H1 (cell line): ENCODE data around the gene MAPKAP1. TPM values are rescaled to one million over a fixed set of nuclear protein-coding genes. Genes with fewer than 3 reads are reported as not detected.

ENCODE experiments used
- CHD1 ChIP-seq: IDR thresholded peaks from 2 replicates; pipeline ENCODE4 v1.6.1; 2012; ENCODE audit warnings: low read depth, low read length, improper control_type of control experiment
- CHD2 ChIP-seq: IDR thresholded peaks from 2 replicates; pipeline ENCODE4 v1.6.1; 2012; ENCODE audit warnings: low read length, improper control_type of control experiment
- CREB1 ChIP-seq: IDR thresholded peaks from 2 replicates; pipeline ENCODE4 v1.6.1; 2012; ENCODE audit warnings: inconsistent platforms
- EZH2 ChIP-seq: fragments of 200-600 bp; sonication (generic); IDR thresholded peaks from 2 replicates; pipeline ENCODE4 v1.7.1; 2012; ENCODE audit warnings: low read depth, mild to moderate bottlenecking, moderate library complexity, low read length, inconsistent platforms; ENCODE audit not compliant: severe bottlenecking
- HDAC2 ChIP-seq, 2 experiments: fragments of 300-600 bp in 1 of 2; sonication (generic) in 1 of 2; IDR thresholded peaks; 2 replicates each; pipeline ENCODE4 v1.6.1; 2011 to 2012; ENCODE audit warnings: low read depth in 2 of 2, low read length in 2 of 2, mild to moderate bottlenecking in 2 of 2, moderate library complexity in 2 of 2, borderline replicate concordance in 1 of 2, inconsistent platforms in 1 of 2
- KDM4A ChIP-seq: IDR thresholded peaks from one replicate; pipeline ENCODE4 v1.7.1; 2012; ENCODE audit warnings: low read depth, mild to moderate bottlenecking, moderate library complexity, low read length, inconsistent platforms; ENCODE audit not compliant: severe bottlenecking
- RBBP5 ChIP-seq: IDR thresholded peaks from 2 replicates; pipeline ENCODE4 v1.7.1; 2012; ENCODE audit warnings: low read depth, mild to moderate bottlenecking, inconsistent platforms, low read length, moderate library complexity, borderline replicate concordance
- SIRT6 ChIP-seq: IDR thresholded peaks from one replicate; pipeline ENCODE4 v1.7.1; 2012; ENCODE audit warnings: low read length, inconsistent platforms
- SUZ12 ChIP-seq: fragments of 200-600 bp; sonication (generic); IDR thresholded peaks from 2 replicates; pipeline ENCODE4 v1.6.1; 2012; ENCODE audit warnings: mild to moderate bottlenecking, inconsistent platforms, low read length, moderate library complexity, mixed read lengths
- TEAD4 ChIP-seq: IDR thresholded peaks from 2 replicates; pipeline ENCODE4 v1.6.1; 2012; ENCODE audit warnings: low read depth, low read length, inconsistent platforms, mixed read lengths
- polyA plus RNA-seq, 7 experiments: library from polyadenylated mRNA; depleted of rRNA in 3 of 7; stranded (reverse) in 5 of 7; unstranded in 2 of 7; fragments of >200 nt in 5 of 7; fragments of 200-250 nt in 2 of 7; gene quantifications; 1 replicate in 5 of 7; 2 replicates in 1 of 7; 4 replicates in 1 of 7; pipeline versions ENCODE4 v1.2.1 to v1.2.3, GENCODE V29; 2011 to 2013; ENCODE audit warnings: missing spikeins in 2 of 7, mixed read lengths in 2 of 7
- total RNA-seq: library from RNA; stranded (reverse); fragmentation: NEBNext Ultra II Directional; extraction: Animal tissue kit (Norgen Biotek cat#: 25700); gene quantifications from 2 replicates; pipeline ENCODE4 v1.2.1, GENCODE V29; 2021
- TF ChIP-seq, protein P1 (sequence below): fragments of 300-600 bp; sonication (generic); IDR thresholded peaks from 2 replicates; pipeline ENCODE4 v1.7.1; 2012; ENCODE audit warnings: low read length, moderate library complexity, mild to moderate bottlenecking, inconsistent platforms; ENCODE audit not compliant: insufficient replicate concordance

The MAPKAP1 gene
- total and polyA plus RNA-seq, 2 of the 8 experiments (the other 6 are each of a cell fraction or from before 2014, with no cell fraction given) = 79.2 to 140 TPM

DNA sequence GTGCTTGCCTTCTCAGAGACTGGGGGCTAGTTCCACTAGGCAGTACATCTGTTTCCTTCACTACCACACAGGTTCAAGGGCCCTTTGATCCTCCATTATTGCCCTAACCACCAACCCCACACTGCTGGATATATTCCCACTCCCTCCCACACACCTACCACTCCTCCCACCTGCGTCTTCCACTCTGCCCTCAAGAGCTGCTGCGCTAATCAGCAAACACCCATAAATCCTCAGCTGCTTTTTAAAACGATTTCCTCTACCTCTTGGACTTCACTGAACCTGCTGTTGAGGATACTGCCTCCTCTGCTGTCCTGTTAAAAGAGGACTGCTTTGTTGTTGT lies 120.9 kb downstream of the MAPKAP1 start (continued):
- TF ChIP-seq, protein P1, sequence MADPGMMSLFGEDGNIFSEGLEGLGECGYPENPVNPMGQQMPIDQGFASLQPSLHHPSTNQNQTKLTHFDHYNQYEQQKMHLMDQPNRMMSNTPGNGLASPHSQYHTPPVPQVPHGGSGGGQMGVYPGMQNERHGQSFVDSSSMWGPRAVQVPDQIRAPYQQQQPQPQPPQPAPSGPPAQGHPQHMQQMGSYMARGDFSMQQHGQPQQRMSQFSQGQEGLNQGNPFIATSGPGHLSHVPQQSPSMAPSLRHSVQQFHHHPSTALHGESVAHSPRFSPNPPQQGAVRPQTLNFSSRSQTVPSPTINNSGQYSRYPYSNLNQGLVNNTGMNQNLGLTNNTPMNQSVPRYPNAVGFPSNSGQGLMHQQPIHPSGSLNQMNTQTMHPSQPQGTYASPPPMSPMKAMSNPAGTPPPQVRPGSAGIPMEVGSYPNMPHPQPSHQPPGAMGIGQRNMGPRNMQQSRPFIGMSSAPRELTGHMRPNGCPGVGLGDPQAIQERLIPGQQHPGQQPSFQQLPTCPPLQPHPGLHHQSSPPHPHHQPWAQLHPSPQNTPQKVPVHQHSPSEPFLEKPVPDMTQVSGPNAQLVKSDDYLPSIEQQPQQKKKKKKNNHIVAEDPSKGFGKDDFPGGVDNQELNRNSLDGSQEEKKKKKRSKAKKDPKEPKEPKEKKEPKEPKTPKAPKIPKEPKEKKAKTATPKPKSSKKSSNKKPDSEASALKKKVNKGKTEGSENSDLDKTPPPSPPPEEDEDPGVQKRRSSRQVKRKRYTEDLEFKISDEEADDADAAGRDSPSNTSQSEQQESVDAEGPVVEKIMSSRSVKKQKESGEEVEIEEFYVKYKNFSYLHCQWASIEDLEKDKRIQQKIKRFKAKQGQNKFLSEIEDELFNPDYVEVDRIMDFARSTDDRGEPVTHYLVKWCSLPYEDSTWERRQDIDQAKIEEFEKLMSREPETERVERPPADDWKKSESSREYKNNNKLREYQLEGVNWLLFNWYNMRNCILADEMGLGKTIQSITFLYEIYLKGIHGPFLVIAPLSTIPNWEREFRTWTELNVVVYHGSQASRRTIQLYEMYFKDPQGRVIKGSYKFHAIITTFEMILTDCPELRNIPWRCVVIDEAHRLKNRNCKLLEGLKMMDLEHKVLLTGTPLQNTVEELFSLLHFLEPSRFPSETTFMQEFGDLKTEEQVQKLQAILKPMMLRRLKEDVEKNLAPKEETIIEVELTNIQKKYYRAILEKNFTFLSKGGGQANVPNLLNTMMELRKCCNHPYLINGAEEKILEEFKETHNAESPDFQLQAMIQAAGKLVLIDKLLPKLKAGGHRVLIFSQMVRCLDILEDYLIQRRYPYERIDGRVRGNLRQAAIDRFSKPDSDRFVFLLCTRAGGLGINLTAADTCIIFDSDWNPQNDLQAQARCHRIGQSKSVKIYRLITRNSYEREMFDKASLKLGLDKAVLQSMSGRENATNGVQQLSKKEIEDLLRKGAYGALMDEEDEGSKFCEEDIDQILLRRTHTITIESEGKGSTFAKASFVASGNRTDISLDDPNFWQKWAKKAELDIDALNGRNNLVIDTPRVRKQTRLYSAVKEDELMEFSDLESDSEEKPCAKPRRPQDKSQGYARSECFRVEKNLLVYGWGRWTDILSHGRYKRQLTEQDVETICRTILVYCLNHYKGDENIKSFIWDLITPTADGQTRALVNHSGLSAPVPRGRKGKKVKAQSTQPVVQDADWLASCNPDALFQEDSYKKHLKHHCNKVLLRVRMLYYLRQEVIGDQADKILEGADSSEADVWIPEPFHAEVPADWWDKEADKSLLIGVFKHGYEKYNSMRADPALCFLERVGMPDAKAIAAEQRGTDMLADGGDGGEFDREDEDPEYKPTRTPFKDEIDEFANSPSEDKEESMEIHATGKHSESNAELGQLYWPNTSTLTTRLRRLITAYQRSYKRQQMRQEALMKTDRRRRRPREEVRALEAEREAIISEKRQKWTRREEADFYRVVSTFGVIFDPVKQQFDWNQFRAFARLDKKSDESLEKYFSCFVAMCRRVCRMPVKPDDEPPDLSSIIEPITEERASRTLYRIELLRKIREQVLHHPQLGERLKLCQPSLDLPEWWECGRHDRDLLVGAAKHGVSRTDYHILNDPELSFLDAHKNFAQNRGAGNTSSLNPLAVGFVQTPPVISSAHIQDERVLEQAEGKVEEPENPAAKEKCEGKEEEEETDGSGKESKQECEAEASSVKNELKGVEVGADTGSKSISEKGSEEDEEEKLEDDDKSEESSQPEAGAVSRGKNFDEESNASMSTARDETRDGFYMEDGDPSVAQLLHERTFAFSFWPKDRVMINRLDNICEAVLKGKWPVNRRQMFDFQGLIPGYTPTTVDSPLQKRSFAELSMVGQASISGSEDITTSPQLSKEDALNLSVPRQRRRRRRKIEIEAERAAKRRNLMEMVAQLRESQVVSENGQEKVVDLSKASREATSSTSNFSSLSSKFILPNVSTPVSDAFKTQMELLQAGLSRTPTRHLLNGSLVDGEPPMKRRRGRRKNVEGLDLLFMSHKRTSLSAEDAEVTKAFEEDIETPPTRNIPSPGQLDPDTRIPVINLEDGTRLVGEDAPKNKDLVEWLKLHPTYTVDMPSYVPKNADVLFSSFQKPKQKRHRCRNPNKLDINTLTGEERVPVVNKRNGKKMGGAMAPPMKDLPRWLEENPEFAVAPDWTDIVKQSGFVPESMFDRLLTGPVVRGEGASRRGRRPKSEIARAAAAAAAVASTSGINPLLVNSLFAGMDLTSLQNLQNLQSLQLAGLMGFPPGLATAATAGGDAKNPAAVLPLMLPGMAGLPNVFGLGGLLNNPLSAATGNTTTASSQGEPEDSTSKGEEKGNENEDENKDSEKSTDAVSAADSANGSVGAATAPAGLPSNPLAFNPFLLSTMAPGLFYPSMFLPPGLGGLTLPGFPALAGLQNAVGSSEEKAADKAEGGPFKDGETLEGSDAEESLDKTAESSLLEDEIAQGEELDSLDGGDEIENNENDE = no peak
- no peak for TF ChIP-seq SIRT6
- TF ChIP-seq HDAC2 (IDR thresholded peaks at IDR 0.05; ENCODE audit: borderline replicate concordance in 1 of 2, low read depth in 2 of 2, low read length in 2 of 2) = no peak
- no peak for TF ChIP-seq CREB1
- no peak for TF ChIP-seq EZH2
- no peak for TF ChIP-seq CHD2
- no peak for TF ChIP-seq TEAD4
- no peak for TF ChIP-seq KDM4A
- no peak for TF ChIP-seq CHD1
- TF ChIP-seq SUZ12 = no peak
- no peak for TF ChIP-seq RBBP5
